Left ventricle myocardium superior (tissue), 1 donor: ENCODE measurements around the gene USP35. TPM values are rescaled to one million over a fixed set of nuclear protein-coding genes. Genes with fewer than 3 reads are reported as not detected.
A peak's percentile ranks its signal among the peaks of the same experiment; 100 is the strongest.
"Not testable (repeated sequence)": the region's sequence is repeated elsewhere in the genome, so short reads cannot be mapped to it uniquely, and the experiment has no call there.

Experiments
- ATAC-seq: fragments of 200-7000 bp; cut with Tn5 transposase; one replicate; pipeline ENCODE4 v1.9.1; 2020; ENCODE audit warnings: mild to moderate bottlenecking, moderate library complexity
- DNase-seq: peaks from one replicate; pipeline ENCODE4 v3.0.0-alpha.2; 2020
- intact Hi-C: fragments of 100-400 bp; cut with micrococcal nuclease; formaldehyde crosslinking; loops from one replicate; pipeline ENCODE4 v1.11.0; 2022
- total RNA-seq: library from RNA; stranded (reverse); fragmentation: NEBNext Ultra II Directional; extraction: Animal tissue kit (Norgen Biotek cat#: 25700); gene quantifications from one replicate; pipeline ENCODE4 v1.2.1, GENCODE V29; 2021
- donor health status: DM: no; HTN: yes; CAD: no; lungs with severe emphysema.

The USP35 gene
- total RNA-seq, 1 donor from 2014 or later = 4.7 TPM

DNA sequence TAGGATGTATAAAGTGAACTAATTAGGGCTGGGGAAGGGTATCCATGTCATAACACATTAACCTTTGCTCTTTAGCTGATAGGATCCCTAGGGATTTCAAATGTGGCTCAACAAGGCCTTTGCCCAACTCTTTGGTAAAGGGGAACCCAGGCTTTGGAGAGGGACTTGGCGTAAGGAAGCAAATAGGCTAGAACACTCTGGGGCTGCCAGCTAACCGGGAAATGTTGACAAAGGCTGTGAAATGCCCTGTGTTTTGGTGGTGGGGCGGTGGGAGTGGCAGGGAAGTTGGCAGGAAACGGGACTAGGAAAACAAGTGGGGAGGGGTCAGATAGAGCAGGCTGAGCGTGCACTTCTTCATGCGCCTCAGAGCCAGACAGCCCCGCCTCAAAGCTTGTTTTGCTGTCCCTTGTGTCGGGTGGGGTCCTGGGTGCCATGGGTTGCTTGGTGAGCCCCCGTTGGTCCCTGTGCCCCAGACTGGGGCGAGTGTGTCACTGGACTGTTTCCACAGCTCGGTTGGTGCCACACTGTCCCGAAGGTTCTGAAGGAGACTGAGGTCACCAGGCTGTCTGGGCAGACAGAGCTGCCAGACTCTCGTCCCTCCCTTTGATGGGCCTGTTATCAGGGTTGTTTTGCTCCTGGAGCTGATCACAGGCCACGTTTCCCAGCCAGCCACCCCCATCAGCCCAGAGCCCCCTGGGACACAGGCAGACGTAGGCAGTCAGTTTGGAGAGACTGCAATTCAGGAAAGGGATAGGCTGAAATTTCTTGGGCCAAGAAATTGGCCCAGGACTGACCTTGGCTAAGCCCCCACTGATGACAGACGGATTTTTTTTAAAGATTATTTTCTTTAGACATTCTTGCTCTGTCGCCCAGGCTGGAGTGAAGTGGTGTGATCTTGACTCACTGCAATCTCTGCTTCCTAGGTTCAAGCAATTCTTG lies 19.9 kb upstream of the USP35 start:
- intact Hi-C loops = no loop called here

DNA sequence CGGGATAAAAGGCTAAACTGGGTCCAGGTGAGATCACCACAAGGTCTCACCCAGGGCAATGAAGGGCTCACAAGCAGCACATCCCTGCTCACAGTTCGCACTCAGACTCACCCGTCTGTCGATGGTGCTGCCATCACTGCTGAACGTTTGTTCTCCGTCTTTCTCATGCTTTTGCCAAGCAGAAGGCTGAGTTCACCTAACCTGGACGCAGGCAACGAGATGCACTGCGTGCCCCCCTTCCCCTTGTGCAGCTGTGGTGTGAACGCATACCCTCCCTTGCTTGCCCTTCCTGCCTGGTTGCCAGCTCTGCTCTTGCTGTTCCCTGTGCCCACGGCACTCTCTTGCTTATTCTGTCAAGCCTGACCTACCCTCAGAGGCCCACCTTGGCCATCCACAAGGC lies 18.3 kb upstream of the USP35 start:
- DNase-seq (no peak), ATAC-seq (no peak)
- intact Hi-C loops = no loop called here

More for the DNA sequence above, 19.9 kb upstream of the USP35 start:
- peak; percentile 90 for DNase-seq
- ATAC-seq = peak; percentile 94

DNA sequence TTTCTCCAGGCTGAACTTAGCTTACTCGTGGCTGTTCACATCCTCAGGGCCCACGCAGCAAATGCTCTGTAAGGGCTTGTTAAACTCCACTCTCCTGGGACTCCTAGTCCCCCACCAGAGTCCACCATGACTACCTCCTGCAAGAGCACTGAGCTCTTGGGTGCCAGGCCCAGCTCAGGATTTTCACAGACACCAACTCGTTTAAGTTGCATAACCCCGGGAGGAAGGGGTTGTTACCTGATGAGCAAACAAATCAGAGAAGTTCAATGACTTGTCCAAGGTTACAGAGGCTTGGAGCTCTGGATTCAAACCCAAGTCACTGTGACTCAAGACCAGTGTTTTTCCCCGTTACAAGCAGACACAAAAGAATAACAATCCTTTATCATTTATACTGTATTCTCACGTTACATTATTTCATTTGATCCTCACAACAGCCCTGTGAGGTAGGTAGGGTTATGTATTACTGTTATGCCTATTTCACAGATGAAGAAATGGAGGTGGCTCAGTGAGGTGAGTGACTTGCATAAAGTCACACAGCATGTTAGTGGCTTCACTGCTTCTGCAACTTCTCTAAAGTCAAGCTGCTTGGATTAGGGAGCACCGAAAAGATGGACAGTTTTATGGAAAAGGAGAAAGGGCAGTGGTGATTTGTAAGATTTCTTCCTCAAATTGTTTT lies 17.7 kb upstream of the USP35 start:
- no peak for ATAC-seq
- DNase-seq = no peak
- intact Hi-C loops = no loop called here

DNA sequence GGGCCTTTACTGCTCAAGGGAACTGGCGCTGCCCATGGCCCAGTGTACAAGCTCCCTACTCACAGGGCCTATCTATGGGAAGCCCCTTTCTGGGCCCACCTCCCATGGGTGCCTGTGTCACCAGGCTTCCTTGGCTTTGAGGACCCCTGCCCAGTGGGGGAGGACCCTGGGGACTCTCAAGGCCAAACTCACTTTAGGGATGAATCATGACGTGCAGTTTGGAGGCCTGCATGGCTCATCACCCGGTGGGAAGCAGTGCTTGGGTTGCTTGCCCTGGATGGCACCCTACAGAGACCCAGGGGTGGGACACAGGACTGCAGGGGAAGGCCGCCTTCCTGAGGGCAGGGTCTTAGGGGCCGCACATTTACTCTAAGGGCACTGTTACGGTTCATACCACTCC lies 16.8 kb upstream of the USP35 start:
- intact Hi-C loops = no loop called here
- ATAC-seq (no peak), DNase-seq (no peak)

DNA sequence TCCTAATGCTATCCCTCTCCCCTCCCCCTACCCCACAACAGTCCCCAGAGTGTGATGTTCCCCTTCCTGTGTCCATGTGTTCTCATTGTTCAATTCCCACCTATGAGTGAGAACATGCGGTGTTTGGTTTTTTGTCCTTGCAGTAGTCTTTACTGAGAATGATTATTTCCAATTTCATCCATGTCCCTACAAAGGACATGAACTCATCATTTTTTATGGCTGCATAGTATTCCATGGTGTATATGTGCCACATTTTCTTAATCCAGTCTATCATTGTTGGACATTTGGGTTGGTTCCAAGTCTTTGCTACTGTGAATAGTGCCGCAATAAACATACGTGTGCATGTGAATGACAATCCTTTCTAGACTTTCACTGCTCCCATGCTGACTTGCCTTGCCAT lies 12.9 kb upstream of the USP35 start:
- ATAC-seq, intact Hi-C loops, DNase-seq: not testable (repeated sequence)

DNA sequence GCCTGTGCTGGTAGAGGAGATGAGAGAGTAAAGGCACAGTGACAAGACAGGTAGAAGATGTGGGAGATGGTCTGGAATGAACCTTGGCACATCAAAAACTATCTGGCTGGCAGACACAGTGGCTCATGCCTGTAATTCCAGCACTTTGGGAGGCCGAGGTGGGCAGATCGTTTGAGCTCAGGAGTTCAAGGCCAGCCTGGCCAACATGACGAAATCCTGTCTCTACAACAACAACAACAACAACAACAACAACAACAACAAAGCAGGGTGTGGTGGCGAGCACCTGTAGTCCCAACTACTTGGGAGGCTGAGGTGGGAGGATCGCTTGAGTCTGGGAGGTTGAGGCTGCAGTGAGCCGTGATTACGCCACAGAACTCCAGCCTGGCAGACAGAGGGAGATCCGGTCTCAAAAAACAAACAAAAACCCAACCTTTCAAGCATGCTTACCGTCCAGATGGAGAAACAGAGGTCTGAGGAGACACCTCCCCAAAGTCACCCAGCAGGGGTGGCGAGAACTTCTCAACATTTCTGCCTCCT lies 12.0 kb upstream of the USP35 start:
- no peak for DNase-seq
- no peak for ATAC-seq
- intact Hi-C loops = no loop called here

DNA sequence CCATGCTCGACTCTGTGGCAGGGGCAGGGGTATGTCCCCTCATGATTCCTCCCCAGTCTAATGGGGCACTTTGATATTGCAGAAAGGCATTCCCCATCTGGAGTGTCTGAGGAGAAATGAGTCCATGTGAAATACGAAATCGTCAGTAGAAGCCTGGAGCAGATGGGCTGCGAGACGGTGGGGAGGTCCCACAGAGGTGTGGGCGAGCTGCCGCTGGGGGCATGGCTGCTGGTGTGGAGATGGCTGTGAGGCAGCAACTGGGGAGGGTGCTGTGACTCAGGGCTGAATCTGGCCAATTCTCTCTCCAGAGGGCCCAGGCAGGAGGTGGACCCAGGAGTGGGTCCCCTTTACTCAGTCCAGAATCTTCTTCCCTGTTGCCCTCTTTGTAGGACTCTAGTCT lies 11.5 kb upstream of the USP35 start:
- DNase-seq (no peak), ATAC-seq (no peak)
- intact Hi-C loops = no loop called here

DNA sequence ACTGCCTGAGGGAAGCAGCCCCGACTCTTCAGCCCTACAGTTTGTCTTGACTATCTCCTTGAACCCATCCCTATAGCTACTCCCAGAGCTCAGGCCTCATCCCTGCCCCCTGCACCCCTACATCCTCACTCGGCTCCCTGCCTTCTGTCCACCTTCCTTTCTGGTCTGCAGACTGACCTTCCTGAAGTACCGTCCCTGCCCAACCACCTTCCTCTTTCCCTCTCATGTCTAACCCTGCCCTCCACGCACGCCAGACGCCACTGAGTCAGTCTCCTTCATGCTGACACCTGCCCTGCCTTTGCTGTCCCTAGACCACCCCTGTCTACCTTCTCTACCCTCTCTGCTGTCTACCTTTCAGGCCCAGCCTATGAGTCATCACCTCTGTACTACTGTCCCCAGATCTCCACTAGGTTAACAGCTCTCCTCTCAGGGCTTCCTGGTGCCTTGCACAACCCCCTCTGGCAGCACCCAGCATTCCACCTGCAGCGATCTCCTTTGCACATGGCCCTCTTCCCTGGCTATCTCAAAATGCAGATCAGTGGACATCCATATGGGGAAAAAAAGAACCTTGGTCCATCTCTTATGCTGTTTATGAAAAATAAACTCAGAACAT lies 9.2 kb upstream of the USP35 start:
- DNase-seq (no peak), ATAC-seq (peak; percentile 49)
- intact Hi-C loops = no loop called here

DNA sequence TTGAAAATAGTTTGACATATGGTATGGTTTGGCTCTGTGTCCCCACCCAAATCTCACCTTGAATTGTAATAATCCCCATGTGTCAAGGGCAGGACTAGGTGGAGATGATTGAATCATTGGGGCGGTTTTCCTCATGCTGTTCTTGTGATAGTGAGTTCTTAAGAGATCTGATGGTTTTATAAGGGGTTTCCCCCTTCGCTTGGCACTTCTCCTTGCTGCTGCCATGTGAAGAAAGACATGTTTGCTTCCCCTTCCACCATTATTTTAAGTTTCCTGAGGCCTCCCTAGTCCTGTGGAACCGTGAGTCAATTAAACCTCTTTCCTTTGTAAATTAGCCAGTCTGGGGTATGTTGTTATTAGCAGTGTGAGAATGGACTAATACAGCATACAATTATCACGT lies 8.0 kb upstream of the USP35 start:
- ATAC-seq (no peak), DNase-seq (no peak)
- intact Hi-C loops = no loop called here

DNA sequence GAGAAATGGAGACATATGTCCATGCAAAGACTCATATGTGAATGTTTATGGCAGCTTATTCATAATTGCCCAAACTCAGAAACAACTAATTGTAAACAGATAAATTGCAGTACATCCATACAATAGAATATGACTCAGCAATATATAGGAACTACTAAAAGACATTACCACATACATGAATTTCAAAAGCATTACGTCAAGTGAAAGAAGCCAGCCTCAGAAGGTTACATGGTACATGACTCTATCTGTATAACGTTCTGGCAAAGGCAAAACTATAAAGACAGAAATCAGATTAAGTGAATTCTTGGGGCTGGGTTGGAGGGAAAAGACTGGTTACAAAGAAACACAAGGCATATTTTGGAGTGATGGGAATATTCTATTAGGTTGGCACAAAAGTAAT lies 7.5 kb upstream of the USP35 start:
- intact Hi-C loops = no loop called here
- no peak for DNase-seq
- no peak for ATAC-seq

DNA sequence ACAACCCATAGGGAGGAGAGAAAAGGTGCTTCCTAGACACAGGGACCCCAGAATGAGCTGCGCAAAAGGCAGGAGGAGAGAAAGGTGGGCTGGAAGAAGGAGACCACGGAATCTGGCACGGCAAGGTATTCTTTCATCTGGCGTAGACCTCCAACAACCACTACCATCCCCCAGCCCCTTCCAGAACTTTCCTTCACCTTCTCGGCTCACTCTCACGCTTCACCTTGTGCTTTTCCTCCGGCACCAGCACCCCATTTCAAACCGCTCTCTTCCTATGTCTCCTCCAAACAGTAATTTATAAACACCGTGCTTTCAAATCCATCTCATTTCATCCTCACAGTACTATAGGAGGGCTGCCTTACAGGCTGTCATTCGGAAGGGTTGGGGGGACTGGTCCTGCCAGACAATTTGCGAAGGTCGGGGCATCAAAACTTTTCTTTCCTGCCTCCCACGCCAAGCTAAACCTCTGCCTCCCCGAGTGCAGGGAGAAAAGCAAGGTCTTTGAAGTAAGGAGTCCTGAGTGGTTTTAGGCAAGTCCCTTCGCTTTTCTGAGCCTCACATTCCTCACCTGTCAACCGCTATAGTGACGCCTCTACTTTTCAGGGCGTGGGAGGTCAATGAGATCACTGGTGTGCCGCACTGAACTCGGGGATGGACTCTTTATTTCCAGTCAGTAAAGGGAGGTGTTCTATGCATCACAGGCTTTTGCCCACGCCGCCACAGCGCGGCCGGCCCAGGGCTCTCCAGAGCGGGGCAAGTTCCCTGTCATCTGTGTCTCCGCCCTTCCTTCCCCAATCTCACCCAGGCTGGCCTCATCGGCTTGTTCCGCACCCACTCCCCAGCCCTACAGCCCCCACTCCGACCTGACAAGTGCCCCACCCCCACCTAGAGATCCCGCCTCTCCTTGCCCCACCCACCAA lies 1.1 kb upstream of the USP35 start:
- no peak for ATAC-seq
- DNase-seq = no peak
- intact Hi-C loops = no loop called here

DNA sequence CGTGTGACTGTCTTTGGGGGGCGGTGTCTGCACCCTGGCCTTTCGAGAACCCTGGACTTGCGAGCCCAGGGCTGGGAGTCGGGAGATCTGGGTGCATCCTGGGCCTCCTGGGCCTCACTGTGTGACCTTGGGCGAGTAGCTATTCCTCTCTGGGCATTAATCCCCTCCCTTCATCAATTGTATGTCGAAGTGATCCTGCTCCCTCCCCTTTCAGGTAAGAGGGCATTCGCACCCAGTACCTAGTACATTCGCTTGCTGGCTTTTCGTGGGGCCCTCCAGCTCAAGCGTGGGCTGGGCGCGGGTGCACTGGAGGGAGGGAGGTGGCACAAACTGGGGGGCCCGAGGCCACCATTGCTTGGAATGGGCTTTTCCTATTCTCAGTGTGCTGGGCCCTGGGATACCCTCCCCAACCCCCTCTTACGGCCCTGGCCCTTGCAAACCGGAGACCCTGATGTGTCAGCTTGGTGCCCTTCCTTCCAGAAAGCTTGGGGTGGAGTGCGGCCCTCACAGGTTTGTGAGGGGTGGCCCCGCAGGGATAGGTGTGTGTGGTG lies 530 bp downstream of the USP35 start:
- DNase-seq (no peak), ATAC-seq (no peak)
- intact Hi-C loops = no loop called here

DNA sequence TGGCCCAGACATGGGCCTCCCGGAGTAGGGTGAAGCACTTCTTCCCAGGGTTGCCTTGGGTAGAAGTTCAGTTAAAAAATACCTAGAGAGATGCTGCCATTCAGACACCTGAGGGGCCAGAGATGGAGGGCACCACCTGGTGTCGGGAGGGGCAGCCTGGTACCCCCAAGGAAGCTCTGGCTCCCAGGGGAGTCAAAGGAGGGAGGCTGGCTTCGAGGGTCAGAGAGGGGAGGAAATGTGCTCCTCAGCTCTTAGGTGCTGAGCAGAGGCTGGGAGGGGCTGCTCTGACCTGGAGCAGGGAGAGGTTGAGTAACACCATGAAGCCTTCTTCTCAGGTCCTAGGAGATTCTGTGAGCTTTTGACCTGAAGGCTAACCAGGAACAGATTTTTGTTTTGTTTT lies 1.1 kb downstream of the USP35 start:
- intact Hi-C loops = no loop called here
- no peak for ATAC-seq
- no peak for DNase-seq

DNA sequence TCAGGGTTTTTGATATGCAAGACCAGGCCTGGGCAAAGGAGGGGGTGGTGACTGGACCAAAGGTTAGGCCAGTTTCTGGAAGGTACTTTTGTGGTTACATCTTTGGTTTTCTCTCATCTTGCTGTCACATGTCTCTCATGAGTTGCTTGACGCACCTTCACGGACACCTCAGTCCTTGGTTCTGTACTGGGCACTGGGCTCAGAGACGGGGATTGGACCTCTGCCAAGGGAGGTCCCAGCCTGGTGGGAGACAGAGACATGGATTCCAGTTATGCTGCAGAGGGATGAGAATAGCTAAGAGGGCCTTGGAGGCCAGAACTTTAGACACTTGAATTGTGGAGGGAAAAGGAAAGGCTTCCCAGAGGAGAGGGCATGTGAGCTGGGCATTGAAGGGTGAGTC lies 1.7 kb downstream of the USP35 start:
- intact Hi-C loops = no loop called here
- no peak for DNase-seq
- ATAC-seq = no peak

DNA sequence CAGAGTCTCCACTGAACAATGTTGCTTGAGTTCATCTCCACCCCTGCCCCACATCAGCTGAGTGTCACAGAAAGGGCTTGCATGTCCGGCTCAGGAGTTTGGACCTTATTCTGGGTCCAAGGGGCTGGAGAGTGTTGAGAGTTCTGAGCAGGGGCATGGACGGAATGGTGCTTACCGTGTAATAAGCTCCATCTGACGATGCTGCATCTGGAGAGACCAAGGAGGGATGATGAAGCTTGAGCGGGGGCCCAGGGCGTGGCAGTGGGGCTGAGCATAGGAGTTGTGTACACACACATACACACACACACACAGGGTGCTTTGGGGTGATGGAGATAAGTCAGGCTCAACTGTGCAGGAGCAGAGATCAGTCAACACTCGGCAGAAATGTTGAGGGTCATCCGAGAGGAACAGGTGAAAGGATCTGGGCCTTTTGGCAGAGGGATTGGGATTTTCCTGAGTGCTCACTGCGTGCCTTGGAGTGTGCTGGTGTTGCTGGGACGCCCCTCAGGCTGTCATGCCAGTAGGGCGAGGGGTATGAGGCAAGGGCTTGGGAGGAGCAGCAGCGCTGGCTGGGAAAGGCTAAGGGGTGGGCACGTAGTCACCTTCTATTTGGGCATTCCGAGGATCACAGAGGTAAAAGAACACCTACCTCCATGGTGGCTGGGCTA lies 2.3 kb downstream of the USP35 start:
- no peak for ATAC-seq
- no peak for DNase-seq
- intact Hi-C loops = no loop called here

DNA sequence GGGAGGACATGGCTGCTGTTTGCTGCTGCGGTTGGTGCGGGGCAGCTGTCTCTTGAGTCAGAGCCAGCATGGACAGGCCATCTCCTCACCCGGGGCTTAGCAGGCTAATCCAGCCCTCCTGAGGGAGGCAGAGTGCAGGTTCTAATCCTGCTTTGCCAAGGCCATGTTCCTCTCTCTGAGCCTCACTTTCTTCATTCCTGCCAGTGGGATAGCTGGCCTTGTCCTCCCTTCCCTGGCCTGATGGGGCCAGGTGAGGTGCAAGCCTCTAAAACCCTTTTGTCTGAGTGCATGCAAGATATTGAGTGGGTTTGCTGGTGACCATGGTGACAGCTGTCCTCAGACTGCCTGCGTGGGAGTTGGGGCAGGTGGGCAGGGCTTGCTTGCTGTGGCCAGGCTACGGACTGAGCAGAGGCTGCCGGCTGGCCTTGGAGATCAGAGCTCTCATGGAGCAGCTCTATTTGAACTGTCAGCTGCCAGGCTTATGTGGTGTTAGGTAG lies 3.6 kb downstream of the USP35 start:
- ATAC-seq (no peak), DNase-seq (no peak)
- intact Hi-C loops = no loop called here

DNA sequence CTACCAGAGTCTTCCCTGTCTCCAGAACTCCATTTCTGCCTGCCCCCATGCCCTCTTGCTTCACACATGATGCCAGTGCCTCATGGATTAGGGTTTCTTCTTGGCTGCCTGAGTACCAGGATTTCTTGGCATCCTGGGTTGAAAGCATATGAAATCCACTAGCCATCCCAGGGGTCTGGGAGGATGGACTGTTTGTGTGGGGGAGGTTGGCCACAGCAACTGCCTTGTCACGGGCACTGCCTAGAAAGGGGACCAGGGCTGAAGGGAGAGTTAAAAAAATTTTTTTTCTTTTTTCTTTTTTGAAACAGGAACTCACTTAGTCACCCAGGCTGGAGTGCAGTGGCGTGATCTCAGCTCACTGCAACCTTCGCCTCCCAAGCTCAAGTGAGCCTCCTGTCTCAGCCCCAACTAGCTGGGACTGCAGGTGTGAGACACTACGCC lies 4.2 kb downstream of the USP35 start:
- intact Hi-C loops = no loop called here
- ATAC-seq (no peak), DNase-seq (peak; percentile 17)

DNA sequence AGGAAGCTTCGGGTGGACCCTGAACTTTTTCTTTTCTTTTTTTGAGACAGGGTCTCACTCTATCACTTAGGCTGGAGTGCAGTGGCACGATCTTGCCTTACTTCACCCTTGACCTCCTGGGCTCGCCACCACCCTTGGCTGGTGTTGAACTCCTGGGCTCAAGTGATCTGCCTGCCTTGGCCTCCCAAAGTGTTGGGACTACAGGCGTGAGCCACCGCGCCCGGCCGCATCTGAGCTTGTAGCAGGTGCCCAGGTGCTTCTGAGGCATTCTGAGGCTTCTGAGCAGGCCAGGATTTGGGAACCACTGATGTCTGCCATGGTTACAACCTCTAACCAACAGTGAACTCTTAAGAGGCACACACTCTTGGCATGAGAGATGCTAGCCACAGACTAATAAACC lies 5.1 kb downstream of the USP35 start:
- ATAC-seq (no peak), DNase-seq (peak; percentile 19)
- intact Hi-C loops = no loop called here
